Measurements from ENCODE around the gene NET1.

DNA sequence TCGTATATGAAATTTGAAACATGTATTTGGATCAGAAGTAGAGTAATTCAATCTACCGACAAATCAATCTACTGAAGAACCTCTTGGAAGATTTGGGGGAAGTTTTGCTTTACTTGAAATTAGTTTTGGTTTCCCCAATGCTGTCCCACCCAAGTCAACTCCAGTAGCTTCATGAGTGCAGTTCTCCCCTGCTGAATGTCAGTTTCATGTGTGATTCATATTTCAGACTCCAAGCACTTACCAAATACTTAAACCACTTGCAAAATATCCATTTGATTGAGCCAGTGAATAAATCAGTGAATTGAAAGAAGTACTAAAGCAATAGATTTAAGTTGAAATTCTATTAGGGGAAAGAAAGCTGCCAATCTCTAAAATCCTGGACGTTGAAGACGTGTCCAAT lies 77.7 kb downstream of the NET1 start:
- TF ChIP-seq, protein P1, sequence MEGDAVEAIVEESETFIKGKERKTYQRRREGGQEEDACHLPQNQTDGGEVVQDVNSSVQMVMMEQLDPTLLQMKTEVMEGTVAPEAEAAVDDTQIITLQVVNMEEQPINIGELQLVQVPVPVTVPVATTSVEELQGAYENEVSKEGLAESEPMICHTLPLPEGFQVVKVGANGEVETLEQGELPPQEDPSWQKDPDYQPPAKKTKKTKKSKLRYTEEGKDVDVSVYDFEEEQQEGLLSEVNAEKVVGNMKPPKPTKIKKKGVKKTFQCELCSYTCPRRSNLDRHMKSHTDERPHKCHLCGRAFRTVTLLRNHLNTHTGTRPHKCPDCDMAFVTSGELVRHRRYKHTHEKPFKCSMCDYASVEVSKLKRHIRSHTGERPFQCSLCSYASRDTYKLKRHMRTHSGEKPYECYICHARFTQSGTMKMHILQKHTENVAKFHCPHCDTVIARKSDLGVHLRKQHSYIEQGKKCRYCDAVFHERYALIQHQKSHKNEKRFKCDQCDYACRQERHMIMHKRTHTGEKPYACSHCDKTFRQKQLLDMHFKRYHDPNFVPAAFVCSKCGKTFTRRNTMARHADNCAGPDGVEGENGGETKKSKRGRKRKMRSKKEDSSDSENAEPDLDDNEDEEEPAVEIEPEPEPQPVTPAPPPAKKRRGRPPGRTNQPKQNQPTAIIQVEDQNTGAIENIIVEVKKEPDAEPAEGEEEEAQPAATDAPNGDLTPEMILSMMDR (IDR thresholded peaks at IDR 0.05) = no peak
- TF ChIP-seq POLR2A (IDR thresholded peaks at IDR 0.05) = no peak

All from lower leg skin (tissue), 3 donors.